ENCODE measurements around the gene IGF2R. TPM values are rescaled to one million over a fixed set of nuclear protein-coding genes. Genes with fewer than 3 reads are reported as not detected.
A peak's percentile ranks its signal among the peaks of the same experiment; 100 is the strongest.
"Not testable (repeated sequence)": the region's sequence is repeated elsewhere in the genome, so short reads cannot be mapped to it uniquely, and the experiment has no call there.

IGF2R gene
- total RNA-seq (10 to 100 TPM; 27.5 to 54.0 (median 37.7) TPM), polyA plus RNA-seq (10 to 100 TPM; 11.0 to 14.5 TPM)

- ATAC-seq (peak; percentile 93 to 94 (median 94)), DNase-seq (peak; percentile 91 to 97 (median 94)), FAIRE-seq (no peak)
- Histone ChIP-seq H3K9me3 (no peaks in the 10 kb centered on the region), H3K4me1 (peaks cover 3 to 25% (median 12%) of the 10 kb centered on the region in 3 donors), H3K4me3 (peak within 1 kb of the TSS; percentile 71 to 99 (median 93)), H3K36me3 (no peaks in the 10 kb centered on the region), H3K27me3 (no peaks in the 10 kb centered on the region), H3K27ac (peak within 1 kb of the TSS; percentile 85 to 96 (median 88))
- TF ChIP-seq, protein P1, sequence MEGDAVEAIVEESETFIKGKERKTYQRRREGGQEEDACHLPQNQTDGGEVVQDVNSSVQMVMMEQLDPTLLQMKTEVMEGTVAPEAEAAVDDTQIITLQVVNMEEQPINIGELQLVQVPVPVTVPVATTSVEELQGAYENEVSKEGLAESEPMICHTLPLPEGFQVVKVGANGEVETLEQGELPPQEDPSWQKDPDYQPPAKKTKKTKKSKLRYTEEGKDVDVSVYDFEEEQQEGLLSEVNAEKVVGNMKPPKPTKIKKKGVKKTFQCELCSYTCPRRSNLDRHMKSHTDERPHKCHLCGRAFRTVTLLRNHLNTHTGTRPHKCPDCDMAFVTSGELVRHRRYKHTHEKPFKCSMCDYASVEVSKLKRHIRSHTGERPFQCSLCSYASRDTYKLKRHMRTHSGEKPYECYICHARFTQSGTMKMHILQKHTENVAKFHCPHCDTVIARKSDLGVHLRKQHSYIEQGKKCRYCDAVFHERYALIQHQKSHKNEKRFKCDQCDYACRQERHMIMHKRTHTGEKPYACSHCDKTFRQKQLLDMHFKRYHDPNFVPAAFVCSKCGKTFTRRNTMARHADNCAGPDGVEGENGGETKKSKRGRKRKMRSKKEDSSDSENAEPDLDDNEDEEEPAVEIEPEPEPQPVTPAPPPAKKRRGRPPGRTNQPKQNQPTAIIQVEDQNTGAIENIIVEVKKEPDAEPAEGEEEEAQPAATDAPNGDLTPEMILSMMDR (IDR thresholded peaks at IDR 0.05) = no peak
- WGBS, 2 donors = 1% methylated on average over 37 to 68 of the region's 68 CpGs
- intact Hi-C loops (cut with DNase I) = no loop called here
Measured at GRCh38 chr6:159968295-159969203, at the start of gene IGF2R. Gene IGF2R (plus strand): TSS chr6:159969082. CDS start chr6:159969247, 165 bp downstream.

DNA sequence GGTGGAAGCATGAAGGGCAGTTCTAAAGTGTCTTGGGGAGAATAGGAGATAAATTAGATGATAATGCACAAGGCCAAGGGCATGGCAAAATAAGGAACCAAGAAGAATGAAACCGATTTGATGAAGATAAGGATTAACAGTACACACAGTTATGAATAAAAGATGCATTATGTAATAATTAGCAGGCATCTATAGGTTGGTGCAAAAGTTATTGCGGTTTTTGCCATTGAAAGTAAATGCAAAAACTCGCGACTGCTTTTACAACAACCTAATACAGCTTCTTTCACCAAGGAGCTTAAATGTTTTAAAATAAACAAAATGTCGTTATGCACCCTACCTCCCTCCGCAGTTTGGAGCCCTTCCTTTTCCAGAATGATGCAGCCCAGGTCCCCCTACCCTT lies 49.1 kb upstream of the IGF2R start:
- 64 to 78% methylated on average over 6 of the region's 6 CpGs for WGBS, 2 donors
- no peaks in the 10 kb centered on the region for H3K9me3 ChIP-seq
- ATAC-seq = no peak
- H3K36me3 ChIP-seq = no peaks in the 10 kb centered on the region
- no peak for DNase-seq
- H3K27me3 ChIP-seq = no peaks in the 10 kb centered on the region
- H3K4me3 ChIP-seq = no peak overlapping the region
- no peak overlapping the region for H3K27ac ChIP-seq
- no peaks in the 10 kb centered on the region for H3K4me1 ChIP-seq
- TF ChIP-seq, protein P1 (IDR thresholded peaks at IDR 0.05) = no peak
- FAIRE-seq = no peak
- intact Hi-C loops (cut with DNase I) = no loop called here

DNA sequence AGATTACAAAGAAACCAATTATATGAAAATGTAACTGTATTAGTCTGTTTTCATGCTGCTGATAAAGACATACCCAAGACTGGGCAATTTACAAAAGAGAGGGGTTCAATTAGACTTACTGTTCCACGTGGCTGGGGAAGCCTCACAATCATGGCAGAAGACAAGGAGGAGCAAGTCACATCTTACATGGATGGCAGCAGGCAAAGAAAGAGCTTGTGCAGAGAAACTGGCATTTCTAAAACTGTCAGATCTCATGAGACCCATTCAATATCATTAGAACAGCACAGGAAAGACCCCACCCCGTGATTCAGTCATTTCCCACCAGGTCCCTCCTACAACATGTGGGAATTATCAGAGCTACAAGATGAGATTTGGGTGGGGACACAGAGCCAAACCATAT lies 44.7 kb upstream of the IGF2R start:
- ATAC-seq = not testable (repeated sequence)
- 54 to 59% methylated on average over 2 of the region's 2 CpGs for WGBS, 2 donors

GRCh38 chr6:159926542-159927203 lies 42.2 kb upstream of the IGF2R start:
- Histone ChIP-seq H3K27me3 (no peaks in the 10 kb centered on the region), H3K4me1 (peaks cover 0 to 10% (median 0%) of the 10 kb centered on the region in 3 donors), H3K4me3 (no peak overlapping the region), H3K27ac (no peak overlapping the region), H3K36me3 (no peaks in the 10 kb centered on the region), H3K9me3 (no peaks in the 10 kb centered on the region)
- ATAC-seq (peak in 1 of 4 donors; percentile 30), DNase-seq (no peak), FAIRE-seq (no peak)
- intact Hi-C loops (cut with DNase I) = no loop called here
- WGBS, 2 donors = 58 to 59% methylated on average over 5 of the region's 5 CpGs
- TF ChIP-seq, protein P1 (IDR thresholded peaks at IDR 0.05) = no peak

More for the DNA sequence above, 44.7 kb upstream of the IGF2R start:
- H3K4me1 ChIP-seq; FAIRE-seq; intact Hi-C loops (cut with DNase I); DNase-seq; H3K27ac ChIP-seq; H3K36me3 ChIP-seq; H3K4me3 ChIP-seq; H3K9me3 ChIP-seq; H3K27me3 ChIP-seq: not testable (repeated sequence)

- TF ChIP-seq, protein P1 (IDR thresholded peaks at IDR 0.05) = no peak
- ATAC-seq (peak; percentile 48 to 81 (median 73)), FAIRE-seq (no peak), DNase-seq (peak in 5 of 6 donors; percentile 31 to 70 (median 44))
- Histone ChIP-seq H3K4me1 (peaks cover 0 to 16% (median 0%) of the 10 kb centered on the region in 3 donors), H3K27ac (peak overlapping the region in 1 of 4 donors; percentile 33), H3K36me3 (no peaks in the 10 kb centered on the region), H3K9me3 (no peaks in the 10 kb centered on the region), H3K27me3 (no peaks in the 10 kb centered on the region), H3K4me3 (no peak overlapping the region)
- WGBS, 2 donors = 22 to 23% methylated on average over 8 of the region's 8 CpGs
- intact Hi-C loops (cut with DNase I) = no loop called here
Measured at GRCh38 chr6:159929819-159930218, 39.1 kb upstream of the IGF2R start.
